NCI-H524 (cell line): ENCODE results near the gene EGFLAM.
A peak's percentile ranks its signal among the peaks of the same experiment; 100 is the strongest.

Experiments used
- DNase-seq, 2 experiments: peaks; one replicate each; lab custom pipeline; 2025; lab: John Stamatoyannopoulos, UW

Gene EGFLAM

DNA sequence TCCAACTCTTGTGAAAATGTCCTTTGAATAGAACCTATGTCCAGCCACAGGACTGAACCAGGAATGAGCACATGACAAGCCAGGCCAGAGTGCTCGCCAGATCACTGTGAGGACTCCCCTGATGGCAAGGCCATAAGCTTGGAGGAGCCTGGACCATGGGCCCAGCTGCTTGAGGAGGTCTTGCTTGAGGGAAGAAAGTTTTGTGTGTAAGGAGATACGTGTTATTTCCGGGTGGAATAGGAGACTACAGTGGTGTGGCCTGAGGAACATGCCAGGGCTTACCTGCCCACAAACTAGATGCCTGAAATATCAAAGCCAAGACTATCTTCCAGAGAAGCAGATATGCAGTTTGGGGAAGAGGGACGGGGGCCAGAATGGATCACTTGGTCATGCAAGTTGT, 213.3 kb downstream of the EGFLAM start:
- DNase-seq: no peak

DNA sequence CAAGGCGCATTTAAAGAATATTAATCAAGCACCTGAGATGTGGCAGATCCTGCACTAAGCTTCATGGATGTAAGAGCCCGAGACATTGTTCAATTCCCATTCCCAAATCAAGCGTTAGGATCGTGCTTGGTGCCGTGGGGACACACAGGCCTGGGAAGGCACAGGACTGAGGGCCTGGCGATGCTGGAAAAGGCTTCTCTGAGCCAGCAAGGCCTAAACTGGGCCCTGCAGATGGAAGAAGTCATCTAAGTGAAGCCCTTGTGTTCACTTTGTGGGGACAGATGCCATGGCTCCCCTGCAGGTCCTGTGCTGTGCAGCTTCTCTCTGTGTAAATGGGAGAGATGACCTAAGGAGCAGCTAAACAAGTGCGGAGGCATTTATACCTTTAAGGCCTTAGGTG, 214.2 kb downstream of the EGFLAM start:
- peak in 1 of 2 experiments; percentile 40 for DNase-seq

DNA sequence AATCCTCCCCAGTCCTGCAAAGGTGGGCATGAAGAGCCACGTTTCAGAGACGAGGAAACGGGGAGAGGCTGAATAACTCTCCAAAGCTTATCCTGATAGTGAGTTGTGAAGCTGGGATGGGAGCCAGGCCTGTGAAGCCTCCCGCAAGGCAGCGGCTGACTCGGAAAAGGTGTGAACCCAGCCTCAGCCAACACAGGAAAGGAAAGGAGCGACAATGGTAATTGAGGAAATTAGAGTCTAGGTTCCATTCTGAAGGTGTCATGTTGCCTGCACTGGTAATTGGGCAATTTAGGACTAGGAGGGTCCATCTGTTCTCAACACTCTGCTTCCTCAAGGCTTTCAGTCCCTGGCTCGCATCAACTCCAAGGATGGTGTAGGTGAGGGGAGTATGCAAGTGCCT, 214.6 kb downstream of the EGFLAM start:
- DNase-seq: peak; percentile 60 to 91

DNA sequence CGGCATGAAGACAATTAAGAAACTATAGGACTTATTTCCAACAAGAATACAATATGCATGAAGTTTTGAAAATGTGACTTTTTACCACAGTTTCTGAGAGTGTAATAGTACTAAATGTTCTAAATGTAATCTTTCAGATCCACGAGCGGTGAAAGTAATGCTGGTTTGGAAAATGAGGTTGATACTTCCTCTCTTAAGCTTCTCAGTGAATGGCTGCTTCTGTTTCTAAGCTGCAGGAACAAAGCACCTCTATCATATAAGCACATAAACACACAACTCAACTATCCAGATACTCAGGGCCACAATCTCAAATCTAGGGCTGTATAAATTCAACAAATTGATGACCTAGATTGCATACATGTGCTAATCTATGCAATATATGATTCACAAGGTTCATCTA, 219.8 kb downstream of the EGFLAM start:
- DNase-seq: no peak

DNA sequence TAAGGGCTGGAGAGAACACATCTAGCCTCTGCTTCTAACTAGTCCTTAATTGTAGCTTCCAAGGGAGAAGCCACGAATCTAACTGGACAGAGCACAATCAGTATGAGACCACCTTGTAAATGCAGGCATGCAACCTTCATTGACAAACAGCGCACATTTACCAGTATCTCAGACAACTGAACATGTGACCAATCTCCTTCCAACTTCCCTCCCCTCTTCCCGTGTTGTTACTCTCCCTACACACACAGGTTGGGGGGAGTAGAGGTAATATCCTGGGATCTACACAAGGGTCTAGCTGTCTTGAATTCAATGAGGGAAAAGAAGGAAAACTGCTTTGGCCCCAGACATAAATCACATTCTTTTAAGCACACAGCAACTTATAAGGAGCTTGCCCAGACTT, 220.5 kb downstream of the EGFLAM start:
- DNase-seq: no peak

DNA sequence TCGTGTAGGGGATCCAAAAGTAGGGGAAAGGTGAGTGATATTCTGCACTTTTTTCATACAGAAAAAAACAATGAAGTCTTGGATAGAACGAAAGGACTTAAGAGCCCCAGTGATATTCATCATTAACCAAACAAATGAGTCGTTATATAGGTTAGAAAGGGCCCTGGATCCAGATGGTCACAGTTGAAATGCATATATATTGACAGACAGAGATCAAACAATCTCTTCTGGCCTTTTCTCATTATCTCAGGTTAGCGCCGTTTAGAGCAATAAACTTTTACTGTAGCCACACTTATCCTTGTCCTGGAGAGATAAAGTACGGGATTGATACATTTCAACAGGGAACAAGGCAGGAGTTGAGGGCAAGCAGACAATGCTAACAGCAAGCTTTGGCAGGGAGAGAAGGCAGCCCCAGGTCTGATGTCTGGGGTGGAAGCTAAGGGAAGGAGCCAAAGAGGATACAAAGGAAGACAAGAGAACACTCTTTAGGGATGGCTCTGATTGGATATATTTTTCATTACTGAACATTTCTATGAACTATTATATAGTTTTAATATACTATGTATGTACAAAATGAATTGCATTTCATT, 221.1 kb downstream of the EGFLAM start:
- DNase-seq: no peak

DNA sequence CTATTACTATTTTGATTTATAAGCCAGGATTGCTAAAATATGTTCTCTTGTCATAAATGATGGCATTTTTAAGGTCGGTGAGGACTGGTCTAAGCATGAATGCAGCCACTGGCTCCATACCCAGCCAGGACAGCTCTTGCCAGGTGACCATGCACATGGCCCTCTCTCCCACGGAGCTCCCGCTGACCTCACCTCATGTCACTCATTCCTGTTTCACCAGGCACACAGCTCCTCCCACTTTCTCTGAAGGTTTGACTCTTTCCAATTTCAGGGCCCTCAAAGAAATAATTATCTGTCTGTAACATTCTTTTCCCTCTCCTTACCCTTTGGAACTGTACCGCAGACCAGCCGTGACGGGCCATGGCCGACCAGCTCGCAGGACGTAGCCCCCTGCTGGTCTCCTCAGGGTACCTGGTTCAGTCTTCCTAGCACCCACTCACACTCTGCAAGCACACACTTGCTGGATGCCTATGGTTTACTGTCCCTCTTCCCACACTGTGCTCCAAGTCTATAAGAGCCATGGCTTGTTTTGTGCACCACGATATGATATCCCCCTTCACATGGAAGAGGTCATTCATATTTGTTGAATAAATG, 225.5 kb downstream of the EGFLAM start:
- no peak for DNase-seq

DNA sequence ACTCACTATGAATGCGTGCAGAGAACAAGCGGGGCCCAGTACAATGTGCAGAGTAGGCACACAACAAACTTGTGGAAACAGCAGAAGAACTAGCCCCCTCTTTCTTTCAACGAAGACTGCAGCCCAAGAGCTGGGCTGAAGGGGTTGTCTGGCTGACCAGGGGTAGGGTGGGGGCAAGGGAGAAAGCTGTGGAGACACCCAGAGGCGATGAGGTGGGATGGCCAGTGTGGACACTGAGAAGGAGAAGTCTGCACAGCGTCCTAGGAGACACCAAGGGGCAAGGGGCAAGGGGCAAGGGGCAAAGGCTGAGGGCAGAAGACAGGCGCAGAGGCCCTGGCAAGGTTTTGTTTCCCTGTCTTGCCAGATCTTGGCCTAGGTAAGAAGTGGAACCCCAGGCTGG, 235.8 kb downstream of the EGFLAM start:
- no peak for DNase-seq

DNA sequence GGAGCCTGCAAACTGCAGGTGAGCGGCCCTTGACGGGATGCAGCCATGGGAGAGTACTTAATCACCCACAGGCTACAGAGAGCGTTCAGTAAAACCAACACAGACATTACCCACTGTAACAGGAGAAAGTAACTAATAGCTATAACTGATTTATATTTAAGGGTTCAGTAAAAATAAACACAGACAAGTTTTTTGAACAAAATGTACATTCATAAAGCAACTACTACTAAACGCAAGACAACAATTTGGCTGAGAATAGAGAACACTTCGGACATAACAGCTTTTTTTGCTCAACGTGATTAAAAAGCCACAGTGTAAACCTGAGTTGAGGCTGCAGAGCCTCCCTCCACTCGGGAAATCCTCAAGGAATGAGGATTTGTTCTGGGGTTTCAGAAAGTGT, 236.4 kb downstream of the EGFLAM start:
- no peak for DNase-seq

DNA sequence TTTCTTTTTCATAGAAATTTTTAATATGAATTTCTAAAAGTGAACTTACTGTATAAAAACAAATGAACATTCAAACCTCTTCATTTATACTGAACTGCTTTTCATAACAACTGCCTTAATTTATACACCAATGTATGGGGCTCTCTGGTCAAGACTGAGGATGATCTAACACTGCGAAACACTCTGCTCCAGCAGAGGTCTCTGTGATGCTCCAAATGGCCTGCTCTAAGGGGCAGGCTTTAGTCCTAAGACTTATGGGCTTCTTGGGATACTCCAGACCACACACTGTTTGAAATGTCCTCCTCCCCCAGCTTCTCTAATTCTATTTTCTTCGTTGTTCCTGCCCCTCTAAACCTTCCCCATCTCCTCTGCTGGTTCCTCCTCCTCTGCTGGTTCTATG, 239.6 kb downstream of the EGFLAM start:
- DNase-seq: peak in 1 of 2 experiments; percentile 42

DNA sequence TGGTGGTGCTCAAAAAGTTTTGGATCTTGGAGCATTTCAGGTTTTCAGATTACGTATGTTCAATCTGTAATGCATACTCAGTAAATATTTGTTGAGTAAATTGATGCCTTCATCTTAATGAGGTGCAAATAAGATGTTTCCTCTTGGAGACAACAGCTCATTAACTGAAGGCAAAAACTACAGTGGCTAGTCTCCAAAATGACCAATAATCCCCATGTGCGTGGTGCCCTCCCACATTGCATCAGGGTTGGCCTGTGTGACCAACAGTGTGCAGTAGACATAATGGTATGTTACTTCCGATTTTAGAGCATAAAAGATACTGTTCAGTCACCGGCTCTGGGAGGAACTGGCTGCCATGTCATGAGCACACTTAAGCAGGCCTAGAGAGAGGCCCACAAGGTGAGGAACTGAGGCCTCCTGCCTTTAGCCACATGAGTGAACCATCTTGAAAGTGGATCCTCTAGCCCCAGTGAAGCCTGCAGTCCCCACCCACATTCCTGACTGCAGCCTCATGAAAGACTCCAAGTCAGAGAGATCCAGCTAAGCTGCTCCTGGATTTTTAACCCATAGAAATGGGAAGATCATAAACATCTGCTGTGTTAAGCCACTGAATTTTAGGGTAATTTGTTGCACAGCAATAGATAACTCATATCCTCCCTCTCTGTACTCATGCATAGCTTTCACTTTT, 242.4 kb downstream of the EGFLAM start:
- DNase-seq: no peak

DNA sequence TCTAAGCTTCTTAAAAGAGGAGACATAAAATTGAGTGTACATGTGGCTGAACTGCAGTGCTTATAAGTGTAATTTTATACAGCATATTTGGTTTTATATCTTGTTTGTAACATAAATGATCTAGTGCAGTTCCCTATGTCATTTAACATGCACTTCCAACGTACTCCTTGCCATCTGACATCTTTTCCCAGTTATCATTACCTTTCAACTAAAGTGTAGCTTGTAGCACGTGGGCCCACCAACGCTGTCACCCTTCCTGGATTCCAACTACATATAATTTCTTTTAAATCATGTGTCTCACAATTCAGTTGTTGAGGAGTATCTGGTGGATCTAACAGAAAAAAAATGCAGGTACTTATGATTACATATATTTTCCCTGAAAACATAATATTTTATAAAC, 247.9 kb downstream of the EGFLAM start:
- peak in 1 of 2 experiments; percentile 52 for DNase-seq

DNA sequence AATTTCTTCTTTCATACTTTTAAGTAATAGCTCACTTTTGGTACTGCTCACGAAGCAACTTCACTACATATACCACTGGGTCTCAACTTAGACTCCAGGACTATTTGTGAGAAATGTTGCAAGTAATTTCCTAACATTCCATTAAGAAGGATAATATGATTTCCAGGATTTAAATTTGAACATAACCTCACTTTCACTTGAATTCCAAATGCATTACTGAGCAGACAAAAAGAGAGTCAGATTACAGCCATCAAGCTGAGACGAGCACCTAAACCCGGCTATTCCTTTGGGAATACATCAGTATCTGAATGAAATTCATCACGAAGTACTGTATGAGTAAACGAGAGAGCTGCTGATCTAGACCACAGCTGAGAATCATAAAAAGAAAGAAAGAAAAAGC, 250.8 kb downstream of the EGFLAM start:
- peak in 1 of 2 experiments; percentile 38 for DNase-seq
